Transverse colon (tissue), 4 donors: Measurements from ENCODE around the gene MED27. TPM values are rescaled to one million over a fixed set of nuclear protein-coding genes. Genes with fewer than 3 reads are reported as not detected.

ENCODE experiments used
- DNase-seq: peaks from one replicate; pipeline ENCODE4 v3.0.0-alpha.2; 2019
- H3K27ac ChIP-seq, 4 donors: fragments of 200-600 bp; sonication (generic); 2 replicates each; pipeline ENCODE4 v1.5.1; 2016 to 2018; ENCODE audit warnings: inconsistent platforms in 4 of 4
- H3K27me3 ChIP-seq: fragments of 200-600 bp; sonication (generic); 2 replicates; pipeline ENCODE4 v1.5.1; 2017; ENCODE audit warnings: inconsistent platforms
- H3K36me3 ChIP-seq, 4 donors: fragments of 200-600 bp; sonication (generic); 2 replicates each; pipeline ENCODE4 v1.5.1; 2017 to 2019; ENCODE audit warnings: inconsistent platforms in 4 of 4
- H3K4me1 ChIP-seq, 4 donors: fragments of 200-600 bp; sonication (generic); 2 replicates each; pipeline ENCODE4 v1.5.1; 2017 to 2020; ENCODE audit warnings: inconsistent platforms in 4 of 4
- H3K4me3 ChIP-seq, 4 donors: fragments of 200-600 bp; sonication (generic); 1 replicate in 1 of 4; 2 replicates in 3 of 4; pipeline versions ENCODE4 v1.5.1 to v1.6.1; 2017 to 2019; ENCODE audit warnings: inconsistent platforms in 4 of 4
- H3K9me3 ChIP-seq, 2 donors: fragments of 200-600 bp; sonication (generic); 2 replicates each; pipeline ENCODE4 v1.5.1; 2017 to 2019; ENCODE audit warnings: inconsistent platforms in 2 of 2
- EP300 ChIP-seq: sonication (generic); formaldehyde crosslinking; IDR thresholded peaks from one replicate; pipeline ENCODE4 v1.6.1; 2017; ENCODE audit warnings: antibody characterized with exemption, low read depth
- POLR2A ChIP-seq: fragments of 450-650 bp; IDR thresholded peaks from one replicate; pipeline ENCODE4 v1.6.1; 2016; ENCODE audit warnings: antibody characterized with exemption, mild to moderate bottlenecking, moderate library complexity
- POLR2AphosphoS5 ChIP-seq, 3 donors: sonication (generic); formaldehyde crosslinking; IDR thresholded peaks; one replicate each; pipeline ENCODE4 v1.6.1; 2016; ENCODE audit warnings: antibody characterized with exemption in 3 of 3
- WGBS, 2 donors: methylation state at CpG; one replicate each; pipeline ENCODE4 v1.1.5; 2018; ENCODE audit warnings: low coverage in 1 of 2; 5-methylcytosine and 5-hydroxymethylcytosine counted together
- in situ Hi-C, 4 donors: fragments of 200-750 bp; cut with MboI; loops; one replicate each; pipeline versions ENCODE4 v1.15.0 to v1.15.1; 2017; ENCODE audit warnings: low sequenced_read_pairs in 3 of 4, low pct_ligation_motif_present in 1 of 4, low pct_unique_long_range_greater_than_20kb in 1 of 4
- intact Hi-C: fragments of 100-400 bp; cut with DNase I; formaldehyde crosslinking; loops from one replicate; pipeline ENCODE4 v1.15.1; 2023; ENCODE audit warnings: low total_unique reads
- total RNA-seq, 4 donors: library from RNA; depleted of rRNA; stranded (reverse); fragments of >200 nt; gene quantifications; one replicate each; pipeline ENCODE4 v1.1.0, GENCODE V29; 2016
- TF ChIP-seq, protein P1 (sequence below), 5 experiments: fragments of 200-600 bp in 3 of 5; fragments of 450-650 bp in 2 of 5; sonication (generic) in 3 of 5; IDR thresholded peaks; 1 replicate in 2 of 5; 2 replicates in 3 of 5; pipeline ENCODE4 v1.5.1; 2016 to 2017; ENCODE audit warnings: antibody characterized with exemption in 5 of 5, inconsistent platforms in 3 of 5, mild to moderate bottlenecking in 2 of 5, moderate library complexity in 1 of 5

The MED27 gene
- total RNA-seq, 4 donors from 2014 or later, result 2.6 to 12.6 (median 7.1) TPM

DNA sequence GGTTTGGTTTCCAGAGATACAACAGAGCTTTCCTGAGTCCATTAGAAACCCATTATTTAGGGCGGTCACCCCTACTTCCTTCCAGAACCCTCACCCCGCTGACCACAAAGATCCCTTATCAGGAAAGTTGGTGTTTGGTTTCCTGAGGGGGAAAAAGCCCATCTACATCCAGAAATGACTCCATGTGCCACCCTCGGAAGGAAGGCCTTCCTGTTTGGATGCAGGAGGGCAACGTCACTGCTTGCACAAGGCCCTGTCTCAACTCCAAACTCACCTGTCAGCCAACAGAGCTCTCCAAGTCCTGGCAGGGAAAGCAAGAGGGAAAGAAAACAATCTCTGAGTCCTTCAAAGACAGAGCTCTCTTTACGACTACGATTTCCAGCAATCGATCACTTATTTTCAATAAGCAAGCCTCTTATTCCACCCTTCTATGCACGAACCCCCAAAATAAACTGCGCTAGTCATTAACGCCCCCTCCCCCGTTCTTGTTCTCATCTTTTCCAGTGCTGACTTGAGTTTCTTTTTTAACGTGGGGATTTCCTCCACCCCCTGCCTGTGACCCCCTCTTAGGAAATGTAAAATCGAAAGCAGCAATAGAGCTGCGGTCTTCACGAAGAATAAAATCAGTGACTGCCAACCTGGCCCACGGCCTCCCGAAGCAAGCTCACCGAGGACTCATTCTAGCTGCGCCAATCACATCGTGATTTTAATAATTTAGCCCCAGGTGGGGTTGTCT is 46.4 kb upstream of the MED27 start:
- H3K9me3 ChIP-seq, result no peaks in the 10 kb centered on the region
- DNase-seq, result no peak
- no peak for TF ChIP-seq POLR2A
- no peak for TF ChIP-seq POLR2AphosphoS5 (IDR thresholded peaks at IDR 0.05)
- TF ChIP-seq, protein P1, sequence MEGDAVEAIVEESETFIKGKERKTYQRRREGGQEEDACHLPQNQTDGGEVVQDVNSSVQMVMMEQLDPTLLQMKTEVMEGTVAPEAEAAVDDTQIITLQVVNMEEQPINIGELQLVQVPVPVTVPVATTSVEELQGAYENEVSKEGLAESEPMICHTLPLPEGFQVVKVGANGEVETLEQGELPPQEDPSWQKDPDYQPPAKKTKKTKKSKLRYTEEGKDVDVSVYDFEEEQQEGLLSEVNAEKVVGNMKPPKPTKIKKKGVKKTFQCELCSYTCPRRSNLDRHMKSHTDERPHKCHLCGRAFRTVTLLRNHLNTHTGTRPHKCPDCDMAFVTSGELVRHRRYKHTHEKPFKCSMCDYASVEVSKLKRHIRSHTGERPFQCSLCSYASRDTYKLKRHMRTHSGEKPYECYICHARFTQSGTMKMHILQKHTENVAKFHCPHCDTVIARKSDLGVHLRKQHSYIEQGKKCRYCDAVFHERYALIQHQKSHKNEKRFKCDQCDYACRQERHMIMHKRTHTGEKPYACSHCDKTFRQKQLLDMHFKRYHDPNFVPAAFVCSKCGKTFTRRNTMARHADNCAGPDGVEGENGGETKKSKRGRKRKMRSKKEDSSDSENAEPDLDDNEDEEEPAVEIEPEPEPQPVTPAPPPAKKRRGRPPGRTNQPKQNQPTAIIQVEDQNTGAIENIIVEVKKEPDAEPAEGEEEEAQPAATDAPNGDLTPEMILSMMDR (IDR thresholded peaks at IDR 0.05), result no peak
- TF ChIP-seq EP300, result no peak
- H3K27me3 ChIP-seq, result peaks cover 89% of the 10 kb centered on the region
- H3K36me3 ChIP-seq, result no peaks in the 10 kb centered on the region
- intact Hi-C loops, result no loop called here
- 54 to 57% methylated on average over 8 to 20 of the region's 20 CpGs for WGBS, 2 donors
- no peak overlapping the region for H3K27ac ChIP-seq
- no peak overlapping the region for H3K4me3 ChIP-seq
- H3K4me1 ChIP-seq, result no peaks in the 10 kb centered on the region
- in situ Hi-C loops, result loop anchor here in 1 of 4 donors (25.0 kb wide), 1 partner anchor 311 kb away; no protein-coding TSS in a partner anchor

DNA sequence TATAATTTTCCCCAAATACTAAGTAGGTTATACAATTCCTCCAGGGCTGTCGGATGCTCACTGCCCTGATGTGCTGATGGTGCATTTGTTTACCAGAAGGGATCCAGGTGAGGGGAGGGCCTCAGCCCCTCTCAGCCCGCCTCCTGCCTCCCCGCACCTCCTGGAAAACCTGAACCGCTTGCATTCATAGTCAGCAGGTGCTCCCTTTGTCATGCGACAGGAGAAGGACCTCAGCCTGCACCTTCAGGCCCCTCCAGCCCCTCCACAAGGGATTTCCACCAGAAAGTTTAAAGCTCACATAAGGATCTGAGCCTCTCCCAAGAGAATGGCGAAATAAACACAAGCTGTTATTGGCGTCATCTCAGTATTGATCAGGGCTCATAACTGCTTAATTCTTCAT is 45.7 kb upstream of the MED27 start:
- H3K36me3 ChIP-seq, result no peaks in the 10 kb centered on the region
- H3K27me3 ChIP-seq, result peaks cover 89% of the 10 kb centered on the region
- WGBS, 2 donors, result 43% methylated on average over 7 of the region's 7 CpGs; no CpG with 5 or more reads in 1 of the 2 donors
- in situ Hi-C loops, result loop anchor here in 1 of 4 donors (25.0 kb wide), 1 partner anchor 312 kb away; no protein-coding TSS in a partner anchor
- TF ChIP-seq, protein P1 (IDR thresholded peaks at IDR 0.05), result no peak
- TF ChIP-seq EP300 (no peak), POLR2AphosphoS5 (IDR thresholded peaks at IDR 0.05) (no peak)
- H3K9me3 ChIP-seq, result no peaks in the 10 kb centered on the region
- no peak for DNase-seq
- H3K4me3 ChIP-seq, result no peak overlapping the region
- no peak overlapping the region for H3K27ac ChIP-seq
- intact Hi-C loops, result no loop called here
- H3K4me1 ChIP-seq, result no peaks in the 10 kb centered on the region

DNA sequence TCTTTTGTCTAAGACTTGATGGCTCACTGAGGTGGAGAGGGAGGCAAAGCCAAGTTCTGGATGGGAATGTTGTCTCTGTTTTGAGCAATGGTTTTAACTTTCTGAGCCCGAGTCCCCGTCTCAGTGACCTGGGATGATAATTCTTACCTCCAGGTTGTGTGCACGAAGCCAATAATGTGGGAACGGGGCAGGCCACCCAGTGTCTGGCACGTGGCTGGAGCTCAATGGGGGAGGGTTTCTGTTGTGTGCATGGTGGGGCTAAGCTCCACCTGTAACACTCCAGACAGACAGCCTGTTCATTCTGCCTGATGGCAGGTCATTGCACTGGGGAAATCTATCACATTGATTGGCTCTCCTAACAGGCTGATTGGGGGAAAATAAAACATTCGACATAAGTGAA is 45.1 kb upstream of the MED27 start:
- Histone ChIP-seq H3K36me3 (no peaks in the 10 kb centered on the region), H3K27ac (no peak overlapping the region), H3K4me3 (no peak overlapping the region), H3K4me1 (no peaks in the 10 kb centered on the region), H3K27me3 (peaks cover 85% of the 10 kb centered on the region), H3K9me3 (no peaks in the 10 kb centered on the region)
- WGBS, 2 donors, result 29 to 52% methylated on average over 1 to 6 of the region's 6 CpGs
- no peak for TF ChIP-seq EP300
- TF ChIP-seq, protein P1 (IDR thresholded peaks at IDR 0.05), result no peak
- no peak for TF ChIP-seq POLR2A
- TF ChIP-seq POLR2AphosphoS5 (IDR thresholded peaks at IDR 0.05), result no peak
- in situ Hi-C loops (loop anchor here in 2 of 4 donors (25.0 kb wide), 2 partner anchors 313 to 337 kb away; no protein-coding TSS in a partner anchor), intact Hi-C loops (no loop called here)
- DNase-seq, result no peak

DNA sequence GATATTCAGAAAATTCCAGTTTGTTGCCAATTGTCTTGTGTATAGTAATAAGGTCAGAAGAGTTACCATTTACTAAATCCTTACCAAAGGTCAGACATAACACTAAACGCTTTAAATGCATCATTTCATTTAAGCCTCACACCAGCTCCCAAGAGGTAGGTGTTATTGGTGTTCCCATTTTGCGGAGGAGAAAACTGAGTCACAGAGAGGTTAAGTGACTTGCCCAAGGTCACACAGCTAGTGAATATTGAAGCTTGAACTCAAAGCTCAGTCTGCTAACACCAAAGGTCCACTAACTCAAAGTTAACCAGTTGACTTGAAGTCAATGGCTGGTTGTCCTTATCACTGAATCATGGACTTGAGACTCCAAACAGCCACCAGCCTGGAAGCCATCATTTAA is 41.4 kb upstream of the MED27 start:
- no peak for DNase-seq
- no peak for TF ChIP-seq POLR2AphosphoS5 (IDR thresholded peaks at IDR 0.05)
- TF ChIP-seq, protein P1 (IDR thresholded peaks at IDR 0.05), result no peak
- TF ChIP-seq EP300, result no peak
- TF ChIP-seq POLR2A, result no peak
- no peaks in the 10 kb centered on the region for H3K9me3 ChIP-seq
- intact Hi-C loops, result no loop called here
- no peaks in the 10 kb centered on the region for H3K4me1 ChIP-seq
- no peak overlapping the region for H3K27ac ChIP-seq
- no peaks in the 10 kb centered on the region for H3K36me3 ChIP-seq
- WGBS, 2 donors, result 84 to 93% methylated on average over 2 of the region's 2 CpGs
- peaks cover 54% of the 10 kb centered on the region for H3K27me3 ChIP-seq
- no peak overlapping the region for H3K4me3 ChIP-seq
- in situ Hi-C loops, result loop anchor here in 1 of 4 donors (25.0 kb wide), 1 partner anchor 334 kb away; no protein-coding TSS in a partner anchor
